GM23338 (cell line): ENCODE results near the gene SOX9.

Source experiments
- CREB1 ChIP-seq: fragments of 250-450 bp; sonication (Bioruptor Pico); IDR thresholded peaks from 2 replicates; pipeline ENCODE4 v1.5.0; 2020; ENCODE audit warnings: low read depth, mild to moderate bottlenecking, moderate library complexity
- CTCF ChIP-seq, 2 experiments: fragments of 200-600 bp in 1 of 2; sonication (generic) in 1 of 2; conservative IDR thresholded peaks; 2 replicates each; pipeline versions ENCODE4 v1.5.1 to v1.6.1; 2016 to 2017; ENCODE audit warnings: antibody characterized with exemption in 2 of 2, low read depth in 2 of 2, mild to moderate bottlenecking in 2 of 2, moderate library complexity in 1 of 2
- EZH2 ChIP-seq: fragments of 200-600 bp; sonication (generic); IDR thresholded peaks from one replicate; pipeline ENCODE4 v1.8.0; 2017; ENCODE audit warnings: antibody characterized with exemption, mild to moderate bottlenecking, low read depth; ENCODE audit not compliant: unreplicated experiment
- EZH2phosphoT487 ChIP-seq: fragments of 200-600 bp; sonication (generic); IDR thresholded peaks from one replicate; pipeline ENCODE4 v1.8.1; 2018; ENCODE audit warnings: antibody characterized with exemption; ENCODE audit not compliant: unreplicated experiment
- JUNB ChIP-seq: IDR thresholded peaks from one replicate; pipeline ENCODE4 v1.6.1; 2016; ENCODE audit warnings: antibody characterized with exemption; ENCODE audit not compliant: unreplicated experiment
- POLR2AphosphoS5 ChIP-seq: IDR thresholded peaks from 2 replicates; pipeline ENCODE4 v1.6.1; 2016; ENCODE audit warnings: antibody characterized with exemption, low read depth
- REST ChIP-seq: IDR thresholded peaks from one replicate; pipeline ENCODE4 v1.6.1; 2018; ENCODE audit warnings: antibody characterized with exemption; ENCODE audit not compliant: unreplicated experiment
- STAT1 ChIP-seq: IDR thresholded peaks from one replicate; pipeline ENCODE4 v1.6.1; 2016; ENCODE audit warnings: antibody characterized with exemption; ENCODE audit not compliant: unreplicated experiment
- ZNF114 ChIP-seq: fragments of 250-450 bp; sonication (Bioruptor Pico); IDR thresholded peaks from 2 replicates; pipeline ENCODE4 v1.5.0; 2020; ENCODE audit warnings: mild to moderate bottlenecking, moderate library complexity
- ZNF331 ChIP-seq: fragments of 250-450 bp; sonication (Bioruptor Pico); IDR thresholded peaks from 2 replicates; pipeline ENCODE4 v1.5.0; 2020; ENCODE audit warnings: low read depth, mild to moderate bottlenecking, moderate library complexity
- TF ChIP-seq, protein P1 (sequence below): IDR thresholded peaks from 2 replicates; pipeline ENCODE4 v1.6.1; 2016; ENCODE audit warnings: antibody characterized with exemption

DNA sequence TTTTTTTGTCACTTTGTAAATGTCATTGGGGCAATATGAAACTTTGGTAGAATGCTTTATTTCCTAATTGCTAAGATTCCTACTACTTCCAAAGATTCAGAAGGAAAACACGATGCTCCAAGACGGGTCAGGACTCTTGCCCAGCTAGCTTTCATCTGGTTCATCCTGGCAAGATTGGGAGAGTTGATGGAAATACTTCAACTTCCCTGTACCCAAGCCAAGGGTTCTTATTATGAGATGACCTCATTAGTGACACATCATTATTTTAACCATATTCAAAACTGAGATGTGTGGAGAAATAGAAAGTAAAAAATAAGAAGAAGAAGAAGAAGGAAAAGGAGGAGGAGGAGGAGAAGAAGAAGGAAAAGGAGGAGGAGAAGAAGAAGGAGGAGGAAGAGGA is 25.6 kb downstream of the SOX9 start:
- TF ChIP-seq CTCF (conservative IDR thresholded peaks at IDR 0.05; ENCODE audit: low read depth in 2 of 2): no peak
- no peak for TF ChIP-seq EZH2
- no peak for TF ChIP-seq POLR2AphosphoS5
- no peak for TF ChIP-seq ZNF114
- no peak for TF ChIP-seq CREB1 (CRISPR knock-in tag)
- TF ChIP-seq REST: no peak
- no peak for TF ChIP-seq EZH2phosphoT487
- TF ChIP-seq, protein P1, sequence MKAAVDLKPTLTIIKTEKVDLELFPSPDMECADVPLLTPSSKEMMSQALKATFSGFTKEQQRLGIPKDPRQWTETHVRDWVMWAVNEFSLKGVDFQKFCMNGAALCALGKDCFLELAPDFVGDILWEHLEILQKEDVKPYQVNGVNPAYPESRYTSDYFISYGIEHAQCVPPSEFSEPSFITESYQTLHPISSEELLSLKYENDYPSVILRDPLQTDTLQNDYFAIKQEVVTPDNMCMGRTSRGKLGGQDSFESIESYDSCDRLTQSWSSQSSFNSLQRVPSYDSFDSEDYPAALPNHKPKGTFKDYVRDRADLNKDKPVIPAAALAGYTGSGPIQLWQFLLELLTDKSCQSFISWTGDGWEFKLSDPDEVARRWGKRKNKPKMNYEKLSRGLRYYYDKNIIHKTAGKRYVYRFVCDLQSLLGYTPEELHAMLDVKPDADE: no peak
- no peak for TF ChIP-seq STAT1
- no peak for TF ChIP-seq JUNB
- no peak for TF ChIP-seq ZNF331 (CRISPR knock-in tag)
